Trophoblast cell (in vitro differentiated cells and primary cell): Measurements from ENCODE around the gene ALK.

ENCODE experiments used
- DNase-seq, 2 donors: peaks; one replicate each; pipeline ENCODE4 v3.0.0-alpha.2; 2016
- H2AFZ ChIP-seq: 2 replicates; pipeline ENCODE4 v1.6.1; 2013; ENCODE audit warnings: low read length, moderate library complexity, mild to moderate bottlenecking; ENCODE audit not compliant: insufficient read depth, poor library complexity
- H2AK5ac ChIP-seq: 2 replicates; pipeline ENCODE4 v1.6.1; 2013; ENCODE audit warnings: mild to moderate bottlenecking, low read length
- H2BK120ac ChIP-seq: 2 replicates; pipeline ENCODE4 v1.6.1; 2013; ENCODE audit warnings: low read length, mild to moderate bottlenecking, moderate library complexity; ENCODE audit not compliant: insufficient read depth, poor library complexity
- H2BK12ac ChIP-seq: 2 replicates; pipeline ENCODE4 v1.6.1; 2013; ENCODE audit warnings: mild to moderate bottlenecking, low read length, moderate library complexity
- H2BK5ac ChIP-seq: 2 replicates; pipeline ENCODE4 v1.6.1; 2013; ENCODE audit warnings: low read length, low read depth, moderate library complexity, mild to moderate bottlenecking; ENCODE audit not compliant: poor library complexity
- H3K14ac ChIP-seq: 2 replicates; pipeline ENCODE4 v1.6.1; 2013; ENCODE audit warnings: mild to moderate bottlenecking, low read length
- H3K18ac ChIP-seq: 2 replicates; pipeline ENCODE4 v1.6.1; 2013; ENCODE audit warnings: mild to moderate bottlenecking, low read length
- H3K23ac ChIP-seq: 2 replicates; pipeline ENCODE4 v1.6.1; 2013; ENCODE audit warnings: low read length
- H3K27ac ChIP-seq: 2 replicates; pipeline ENCODE4 v1.5.1; 2013; ENCODE audit warnings: low read depth, mild to moderate bottlenecking, inconsistent platforms, low read length, moderate library complexity
- H3K27me3 ChIP-seq: 2 replicates; pipeline ENCODE4 v1.6.1; 2013; ENCODE audit warnings: inconsistent platforms, mild to moderate bottlenecking, low read length, moderate library complexity; ENCODE audit not compliant: insufficient read depth
- H3K36me3 ChIP-seq, 2 experiments: 1 replicate in 1 of 2; 2 replicates in 1 of 2; pipeline ENCODE4 v1.6.1; 2013; ENCODE audit warnings: low read length in 2 of 2, mild to moderate bottlenecking in 2 of 2, moderate library complexity in 1 of 2; ENCODE audit not compliant: insufficient read depth in 2 of 2, control insufficient read depth in 1 of 2
- H3K4ac ChIP-seq: 2 replicates; pipeline ENCODE4 v1.6.1; 2013; ENCODE audit warnings: low read depth, mild to moderate bottlenecking, low read length, moderate library complexity
- H3K4me1 ChIP-seq, 2 experiments: 1 replicate in 1 of 2; 2 replicates in 1 of 2; pipeline ENCODE4 v1.6.1; 2013; ENCODE audit warnings: low read length in 2 of 2, mild to moderate bottlenecking in 2 of 2, moderate library complexity in 1 of 2; ENCODE audit not compliant: insufficient read depth in 2 of 2, control insufficient read depth in 1 of 2
- H3K4me2 ChIP-seq: 2 replicates; pipeline ENCODE4 v1.6.1; 2013; ENCODE audit warnings: inconsistent platforms, mild to moderate bottlenecking, low read length, moderate library complexity
- H3K4me3 ChIP-seq: 2 replicates; pipeline ENCODE4 v1.5.1; 2013; ENCODE audit warnings: mild to moderate bottlenecking, low read depth, low read length, inconsistent platforms
- H3K79me1 ChIP-seq: one replicate; pipeline ENCODE4 v1.6.1; 2013; ENCODE audit warnings: low read length
- H3K79me2 ChIP-seq: 2 replicates; pipeline ENCODE4 v1.6.1; 2013; ENCODE audit warnings: low read length, mild to moderate bottlenecking; ENCODE audit not compliant: control insufficient read depth, insufficient read depth, poor library complexity
- H3K9ac ChIP-seq: 2 replicates; pipeline ENCODE4 v1.6.1; 2013; ENCODE audit warnings: mild to moderate bottlenecking, low read length
- H3K9me3 ChIP-seq: 2 replicates; pipeline ENCODE4 v1.6.1; 2013; ENCODE audit warnings: low read depth, mild to moderate bottlenecking, control low read depth, inconsistent platforms, low read length; ENCODE audit not compliant: insufficient read depth
- H4K12ac ChIP-seq: 2 replicates; pipeline ENCODE4 v1.6.1; 2013; ENCODE audit warnings: low read depth, mild to moderate bottlenecking, low read length, moderate library complexity
- H4K8ac ChIP-seq: 2 replicates; pipeline ENCODE4 v1.6.1; 2013; ENCODE audit warnings: low read depth, mild to moderate bottlenecking, low read length, moderate library complexity
- H4K91ac ChIP-seq: one replicate; pipeline ENCODE4 v1.6.1; 2013; ENCODE audit warnings: low read depth, mild to moderate bottlenecking, low read length, moderate library complexity
- WGBS: extraction: QIAGEN DNeasy Blood & Tissue Kit; methylation state at CpG from one replicate; pipeline ENCODE4 v1.1.7; 2013; ENCODE audit warnings: missing lambda C conversion rate; ENCODE audit not compliant: insufficient read length, insufficient coverage; ENCODE audit errors: extremely low coverage; 5-methylcytosine and 5-hydroxymethylcytosine counted together

ALK gene

GRCh38 chr2:29567906-29568520 lies 353.4 kb downstream of the ALK start:
- Histone ChIP-seq H3K79me2 (no peaks in the 10 kb centered on the region), H3K4ac (no peak overlapping the region), H4K12ac (no peak overlapping the region), H4K8ac (no peak overlapping the region), H2BK5ac (no peak overlapping the region), H3K9ac (no peak overlapping the region), H3K14ac (no peak overlapping the region), H2AFZ (no peak overlapping the region), H3K23ac (no peak overlapping the region), H3K4me2 (no peak overlapping the region), H3K27ac (no peak overlapping the region), H3K27me3 (no peaks in the 10 kb centered on the region), H3K4me3 (no peak overlapping the region), H3K79me1 (no peaks in the 10 kb centered on the region), H2BK12ac (no peak overlapping the region), H2BK120ac (no peak overlapping the region), H3K9me3 (no peaks in the 10 kb centered on the region), H3K18ac (no peak overlapping the region), H3K36me3 (no peaks in the 10 kb centered on the region), H2AK5ac (no peak overlapping the region), H4K91ac (no peak overlapping the region), H3K4me1 (no peaks in the 10 kb centered on the region)
- no peak for DNase-seq
- WGBS = no CpG with 5 or more reads among the region's 6 CpGs

- H3K4me1 ChIP-seq = no peaks in the 10 kb centered on the region
- no peak overlapping the region for H3K14ac ChIP-seq
- no peak overlapping the region for H4K8ac ChIP-seq
- H3K9me3 ChIP-seq = no peaks in the 10 kb centered on the region
- no peak overlapping the region for H3K4me3 ChIP-seq
- H2AK5ac ChIP-seq = no peak overlapping the region
- no peak overlapping the region for H2AFZ ChIP-seq
- no peak overlapping the region for H2BK120ac ChIP-seq
- DNase-seq = no peak
- no peak overlapping the region for H2BK5ac ChIP-seq
- H3K27me3 ChIP-seq = no peaks in the 10 kb centered on the region
- no peaks in the 10 kb centered on the region for H3K36me3 ChIP-seq
- no CpG with 5 or more reads among the region's 1 CpG for WGBS
- H2BK12ac ChIP-seq = no peak overlapping the region
- H3K4me2 ChIP-seq = no peak overlapping the region
- H3K9ac ChIP-seq = no peak overlapping the region
- H4K91ac ChIP-seq = no peak overlapping the region
- no peak overlapping the region for H3K4ac ChIP-seq
- no peak overlapping the region for H3K18ac ChIP-seq
- H3K27ac ChIP-seq = no peak overlapping the region
- no peak overlapping the region for H3K23ac ChIP-seq
- no peaks in the 10 kb centered on the region for H3K79me2 ChIP-seq
- no peak overlapping the region for H4K12ac ChIP-seq
- no peaks in the 10 kb centered on the region for H3K79me1 ChIP-seq
Observed at GRCh38 chr2:29563697-29564096, 357.7 kb downstream of the ALK start.

- Histone ChIP-seq H4K12ac (no peak overlapping the region), H3K18ac (no peak overlapping the region), H3K79me2 (no peaks in the 10 kb centered on the region), H3K4ac (no peak overlapping the region), H3K36me3 (no peaks in the 10 kb centered on the region), H2BK120ac (no peak overlapping the region), H3K9me3 (no peaks in the 10 kb centered on the region), H2AK5ac (no peak overlapping the region), H3K79me1 (no peaks in the 10 kb centered on the region), H4K91ac (no peak overlapping the region), H2BK5ac (no peak overlapping the region), H3K9ac (no peak overlapping the region), H3K4me2 (no peak overlapping the region), H3K14ac (no peak overlapping the region), H3K23ac (no peak overlapping the region), H3K27me3 (no peaks in the 10 kb centered on the region), H3K4me1 (no peaks in the 10 kb centered on the region), H3K4me3 (no peak overlapping the region), H4K8ac (no peak overlapping the region), H2AFZ (no peak overlapping the region), H2BK12ac (no peak overlapping the region), H3K27ac (no peak overlapping the region)
- DNase-seq = no peak
- WGBS = no CpG with 5 or more reads among the region's 2 CpGs
Observed at GRCh38 chr2:29562896-29563295, 358.5 kb downstream of the ALK start.

- no peak overlapping the region for H3K9ac ChIP-seq
- no peak overlapping the region for H4K91ac ChIP-seq
- no peak overlapping the region for H3K4me3 ChIP-seq
- H4K12ac ChIP-seq = no peak overlapping the region
- no peak overlapping the region for H3K4ac ChIP-seq
- no peak overlapping the region for H3K18ac ChIP-seq
- no peaks in the 10 kb centered on the region for H3K27me3 ChIP-seq
- H3K9me3 ChIP-seq = no peaks in the 10 kb centered on the region
- H2AFZ ChIP-seq = no peak overlapping the region
- H2BK12ac ChIP-seq = no peak overlapping the region
- H3K23ac ChIP-seq = no peak overlapping the region
- no peak overlapping the region for H3K14ac ChIP-seq
- no peak overlapping the region for H2BK5ac ChIP-seq
- no peak overlapping the region for H2BK120ac ChIP-seq
- H2AK5ac ChIP-seq = no peak overlapping the region
- no peaks in the 10 kb centered on the region for H3K79me1 ChIP-seq
- DNase-seq = no peak
- no peaks in the 10 kb centered on the region for H3K36me3 ChIP-seq
- no peak overlapping the region for H3K4me2 ChIP-seq
- H3K4me1 ChIP-seq = no peaks in the 10 kb centered on the region
- no peaks in the 10 kb centered on the region for H3K79me2 ChIP-seq
- H4K8ac ChIP-seq = no peak overlapping the region
- no peak overlapping the region for H3K27ac ChIP-seq
Observed at GRCh38 chr2:29562319-29562718, 359.1 kb downstream of the ALK start.
